HepG2 (cell line): ENCODE measurements around the gene AJUBA. TPM values are rescaled to one million over a fixed set of nuclear protein-coding genes. Genes with fewer than 3 reads are reported as not detected.

Experiments used
- GABPA ChIP-seq, 2 experiments: IDR thresholded peaks; 2 replicates each; pipeline ENCODE4 v1.6.1; 2011 to 2016; ENCODE audit warnings: low read depth in 2 of 2, low read length in 1 of 2, missing biosample characterization in 1 of 2, missing genetic modification characterization in 1 of 2
- GPN1 ChIP-seq: sonication (generic); formaldehyde crosslinking; IDR thresholded peaks from 2 replicates; pipeline ENCODE4 v1.5.1; 2020; ENCODE audit warnings: missing genetic modification reagents, borderline replicate concordance
- HES4 ChIP-seq: sonication (generic); formaldehyde crosslinking; IDR thresholded peaks from 2 replicates; pipeline ENCODE4 v1.9.0; 2021; ENCODE audit warnings: mild to moderate bottlenecking, missing genetic modification reagents, borderline replicate concordance
- MLX ChIP-seq: IDR thresholded peaks from 2 replicates; pipeline ENCODE4 v1.6.1; 2016
- MYC ChIP-seq: sonication (generic); formaldehyde crosslinking; IDR thresholded peaks from 2 replicates; pipeline ENCODE4 v1.9.0; 2021; ENCODE audit warnings: missing genetic modification reagents, borderline replicate concordance
- NR0B2 ChIP-seq: sonication (generic); formaldehyde crosslinking; IDR thresholded peaks from 2 replicates; pipeline ENCODE4 v1.4.0; 2020; ENCODE audit warnings: mild to moderate bottlenecking, missing genetic modification reagents
- SMARCE1 ChIP-seq: fragments of 450-650 bp; IDR thresholded peaks from 2 replicates; pipeline ENCODE4 v1.6.1; 2017; ENCODE audit warnings: borderline replicate concordance
- TFE3 ChIP-seq: IDR thresholded peaks from 2 replicates; pipeline ENCODE4 v1.6.1; 2016
- THRA ChIP-seq: sonication (generic); formaldehyde crosslinking; IDR thresholded peaks from 2 replicates; pipeline ENCODE4 v1.4.0; 2020; ENCODE audit warnings: missing genetic modification reagents, borderline replicate concordance
- XBP1 ChIP-seq: sonication (generic); formaldehyde crosslinking; IDR thresholded peaks from 2 replicates; pipeline ENCODE4 v1.5.0; 2020; ENCODE audit warnings: missing genetic modification reagents
- ZBTB33 ChIP-seq: sonication (generic); formaldehyde crosslinking; IDR thresholded peaks from 2 replicates; pipeline ENCODE4 v1.4.0; 2020; ENCODE audit warnings: missing genetic modification reagents
- ZMYM4 ChIP-seq: sonication (generic); formaldehyde crosslinking; IDR thresholded peaks from 2 replicates; pipeline ENCODE4 v1.8.1; 2023; ENCODE audit warnings: mild to moderate bottlenecking, missing genetic modification reagents
- ZNF12 ChIP-seq: sonication (generic); formaldehyde crosslinking; IDR thresholded peaks from 2 replicates; pipeline ENCODE4 v1.5.0; 2020; ENCODE audit warnings: missing genetic modification reagents
- ZNF547 ChIP-seq: sonication (generic); formaldehyde crosslinking; IDR thresholded peaks from 2 replicates; pipeline ENCODE4 v1.5.1; 2020; ENCODE audit warnings: mild to moderate bottlenecking, missing genetic modification reagents
- ZNF629 ChIP-seq: sonication (generic); formaldehyde crosslinking; conservative IDR thresholded peaks from 2 replicates; pipeline ENCODE4 v1.5.0; 2020; ENCODE audit warnings: missing genetic modification reagents
- ZNF766 ChIP-seq: sonication (generic); formaldehyde crosslinking; IDR thresholded peaks from 2 replicates; pipeline ENCODE4 v1.5.0; 2020; ENCODE audit warnings: missing genetic modification reagents, borderline replicate concordance
- ZNF770 ChIP-seq: sonication (generic); formaldehyde crosslinking; IDR thresholded peaks from 2 replicates; pipeline ENCODE4 v1.5.0; 2020; ENCODE audit warnings: mild to moderate bottlenecking, missing genetic modification reagents
- polyA plus RNA-seq, 8 experiments: library from polyadenylated mRNA; depleted of rRNA in 3 of 8; stranded (reverse) in 7 of 8; unstranded in 1 of 8; fragments of >200 nt; fragmentation: Illumina TruSeq in 4 of 8; extraction: Trizol in 4 of 8; gene quantifications; 2 replicates each; pipeline versions ENCODE4 v1.2.1 to v1.2.3, GENCODE V29; 2011 to 2016; ENCODE audit warnings: low read depth in 4 of 8, missing spikeins in 1 of 8, mixed read lengths in 1 of 8; ENCODE audit not compliant: insufficient read depth in 1 of 8
- total RNA-seq, 5 experiments: library from RNA; depleted of rRNA; stranded (reverse); fragments of >200 nt; fragmentation: Illumina TruSeq; extraction: Trizol; gene quantifications; 2 replicates each; pipeline ENCODE4 v1.2.3, GENCODE V29; 2016; ENCODE audit warnings: low read depth in 1 of 5
- TF ChIP-seq, protein P1 (sequence below): sonication (generic); formaldehyde crosslinking; IDR thresholded peaks from 2 replicates; pipeline ENCODE4 v1.4.0; 2020; ENCODE audit warnings: missing genetic modification reagents

The AJUBA gene
- total and polyA plus RNA-seq, 2 of the 13 experiments (the other 11 are each of a cell fraction or from before 2014, with no cell fraction given): 157 to 241 TPM

- TF ChIP-seq THRA (CRISPR knock-in tag) (peak; percentile 40; the same call in 1 of the 2 replicates), ZNF766 (CRISPR knock-in tag) (peak; percentile 82; the same call in 1 of the 2 replicates), MYC (CRISPR knock-in tag) (peak; percentile 63; the same call in 1 of the 2 replicates), ZNF547 (CRISPR knock-in tag) (peak; percentile 65), GABPA (IDR thresholded peaks at IDR 0.05; ENCODE audit: low read depth, low read length) (no peak), GABPA (CRISPR knock-in tag; IDR thresholded peaks at IDR 0.05; ENCODE audit: low read depth) (no peak), GPN1 (CRISPR knock-in tag) (no peak), XBP1 (CRISPR knock-in tag) (no peak), ZMYM4 (CRISPR knock-in tag) (peak; percentile 71), TFE3 (peak; percentile 66), ZNF770 (no peak), SMARCE1 (no peak), ZNF629 (CRISPR knock-in tag) (no peak), HES4 (CRISPR knock-in tag) (peak; percentile 85; the same call in 1 of the 2 replicates), ZNF12 (CRISPR knock-in tag) (no peak; the same call in 1 of the 2 replicates), MLX (0 out of 2 replicates have a peak, but pooled peaks have one; percentile 21), NR0B2 (CRISPR knock-in tag) (peak; percentile 76), ZBTB33 (CRISPR knock-in tag) (no peak)
- TF ChIP-seq, protein P1, sequence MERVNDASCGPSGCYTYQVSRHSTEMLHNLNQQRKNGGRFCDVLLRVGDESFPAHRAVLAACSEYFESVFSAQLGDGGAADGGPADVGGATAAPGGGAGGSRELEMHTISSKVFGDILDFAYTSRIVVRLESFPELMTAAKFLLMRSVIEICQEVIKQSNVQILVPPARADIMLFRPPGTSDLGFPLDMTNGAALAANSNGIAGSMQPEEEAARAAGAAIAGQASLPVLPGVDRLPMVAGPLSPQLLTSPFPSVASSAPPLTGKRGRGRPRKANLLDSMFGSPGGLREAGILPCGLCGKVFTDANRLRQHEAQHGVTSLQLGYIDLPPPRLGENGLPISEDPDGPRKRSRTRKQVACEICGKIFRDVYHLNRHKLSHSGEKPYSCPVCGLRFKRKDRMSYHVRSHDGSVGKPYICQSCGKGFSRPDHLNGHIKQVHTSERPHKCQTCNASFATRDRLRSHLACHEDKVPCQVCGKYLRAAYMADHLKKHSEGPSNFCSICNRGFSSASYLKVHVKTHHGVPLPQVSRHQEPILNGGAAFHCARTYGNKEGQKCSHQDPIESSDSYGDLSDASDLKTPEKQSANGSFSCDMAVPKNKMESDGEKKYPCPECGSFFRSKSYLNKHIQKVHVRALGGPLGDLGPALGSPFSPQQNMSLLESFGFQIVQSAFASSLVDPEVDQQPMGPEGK (CRISPR knock-in tag): peak; percentile 94
These were observed 27.8 kb upstream of the AJUBA start, which contains the start of gene C14orf93 (continued) for GRCh38 chr14:23009939-23010726.
